ENCODE data around the gene SDCCAG8.

SDCCAG8 gene

DNA sequence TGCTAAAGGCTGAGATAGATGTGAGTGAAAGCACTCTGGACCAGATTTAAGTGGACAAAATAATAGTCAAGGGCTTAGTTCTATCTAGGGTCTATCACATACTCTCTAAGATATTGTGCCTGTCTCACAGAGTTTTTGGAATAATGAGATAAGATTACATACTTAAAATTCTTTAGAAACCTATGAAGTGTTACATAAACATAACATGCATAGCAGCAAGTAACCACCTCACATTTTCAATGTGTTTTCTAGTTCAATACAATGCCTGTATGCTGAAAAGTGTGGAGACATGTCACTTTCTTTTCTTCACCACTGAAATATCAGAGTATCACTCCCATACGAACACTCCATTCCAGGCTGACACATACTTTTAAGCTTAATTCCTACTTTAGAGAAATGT lies 16.2 kb downstream of the SDCCAG8 start:
- H3K27ac ChIP-seq, result no peak overlapping the region
- TF ChIP-seq ZFX (IDR thresholded peaks at IDR 0.05; ENCODE audit: borderline replicate concordance), result no peak
- TF ChIP-seq, protein P1, sequence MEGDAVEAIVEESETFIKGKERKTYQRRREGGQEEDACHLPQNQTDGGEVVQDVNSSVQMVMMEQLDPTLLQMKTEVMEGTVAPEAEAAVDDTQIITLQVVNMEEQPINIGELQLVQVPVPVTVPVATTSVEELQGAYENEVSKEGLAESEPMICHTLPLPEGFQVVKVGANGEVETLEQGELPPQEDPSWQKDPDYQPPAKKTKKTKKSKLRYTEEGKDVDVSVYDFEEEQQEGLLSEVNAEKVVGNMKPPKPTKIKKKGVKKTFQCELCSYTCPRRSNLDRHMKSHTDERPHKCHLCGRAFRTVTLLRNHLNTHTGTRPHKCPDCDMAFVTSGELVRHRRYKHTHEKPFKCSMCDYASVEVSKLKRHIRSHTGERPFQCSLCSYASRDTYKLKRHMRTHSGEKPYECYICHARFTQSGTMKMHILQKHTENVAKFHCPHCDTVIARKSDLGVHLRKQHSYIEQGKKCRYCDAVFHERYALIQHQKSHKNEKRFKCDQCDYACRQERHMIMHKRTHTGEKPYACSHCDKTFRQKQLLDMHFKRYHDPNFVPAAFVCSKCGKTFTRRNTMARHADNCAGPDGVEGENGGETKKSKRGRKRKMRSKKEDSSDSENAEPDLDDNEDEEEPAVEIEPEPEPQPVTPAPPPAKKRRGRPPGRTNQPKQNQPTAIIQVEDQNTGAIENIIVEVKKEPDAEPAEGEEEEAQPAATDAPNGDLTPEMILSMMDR (IDR thresholded peaks at IDR 0.05), result no peak

DNA sequence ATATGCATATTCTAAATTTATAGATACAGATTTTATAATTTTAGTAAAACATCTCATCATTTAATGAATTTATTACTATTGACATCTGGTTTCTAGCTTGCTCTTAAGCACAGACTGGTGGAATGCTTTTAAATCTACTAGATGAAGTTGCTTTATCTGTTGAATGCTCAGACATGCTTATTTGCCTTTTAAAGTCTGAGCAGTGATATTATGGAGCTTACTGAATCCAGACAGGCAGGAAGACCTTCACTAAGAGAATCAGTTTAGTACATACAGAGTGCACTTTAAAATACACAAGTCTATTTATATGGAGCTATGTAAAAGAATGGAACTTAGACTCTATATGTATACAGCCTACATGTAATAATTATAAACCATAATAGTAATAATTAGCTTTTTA lies 16.6 kb downstream of the SDCCAG8 start:
- no peak overlapping the region for H3K27ac ChIP-seq
- TF ChIP-seq, protein P1 (IDR thresholded peaks at IDR 0.05), result no peak
- no peak for TF ChIP-seq ZFX (IDR thresholded peaks at IDR 0.05; ENCODE audit: borderline replicate concordance)

DNA sequence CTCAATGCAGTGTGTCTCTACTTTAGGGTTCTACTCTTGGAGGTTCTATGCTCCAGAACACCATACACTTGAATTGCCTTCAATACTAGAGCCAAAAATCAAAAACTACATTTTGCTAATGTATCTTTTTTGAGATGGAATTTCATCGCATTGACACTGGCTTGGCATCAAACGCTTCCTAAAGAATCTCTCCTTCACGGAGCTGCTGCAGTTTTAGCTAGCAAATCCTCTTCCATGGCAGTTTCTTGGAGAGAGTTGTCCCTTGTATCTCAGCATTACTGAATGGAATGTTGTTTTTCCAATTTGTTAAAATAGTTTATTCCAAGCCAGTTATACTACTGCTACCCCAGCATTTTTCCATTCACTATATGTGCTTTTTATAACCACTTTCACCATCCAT lies 17.7 kb downstream of the SDCCAG8 start:
- TF ChIP-seq, protein P1 (IDR thresholded peaks at IDR 0.05), result no peak
- TF ChIP-seq ZFX (IDR thresholded peaks at IDR 0.05; ENCODE audit: borderline replicate concordance), result no peak
- H3K27ac ChIP-seq, result no peak overlapping the region

DNA sequence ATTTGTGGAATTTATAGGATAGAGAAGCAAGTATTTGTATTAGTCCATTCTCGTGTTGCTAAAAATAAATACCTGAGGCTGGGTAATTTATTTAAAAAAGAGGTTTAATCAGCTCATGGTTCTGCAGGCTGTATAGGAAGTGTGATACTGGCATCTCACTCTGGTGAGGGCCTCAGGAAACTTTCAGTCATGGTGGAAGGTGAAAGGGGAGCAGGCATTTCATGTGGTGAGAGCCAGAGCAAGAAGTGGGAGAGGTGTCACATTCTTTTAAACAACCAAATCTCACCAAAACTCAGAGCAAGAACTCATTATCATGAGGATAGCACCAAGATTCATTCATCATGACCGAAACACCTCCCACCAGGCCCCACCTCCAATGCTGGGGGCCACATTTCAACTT lies 18.1 kb downstream of the SDCCAG8 start:
- no peak overlapping the region for H3K27ac ChIP-seq
- TF ChIP-seq ZFX (IDR thresholded peaks at IDR 0.05; ENCODE audit: borderline replicate concordance), result no peak
- TF ChIP-seq, protein P1 (IDR thresholded peaks at IDR 0.05), result no peak

DNA sequence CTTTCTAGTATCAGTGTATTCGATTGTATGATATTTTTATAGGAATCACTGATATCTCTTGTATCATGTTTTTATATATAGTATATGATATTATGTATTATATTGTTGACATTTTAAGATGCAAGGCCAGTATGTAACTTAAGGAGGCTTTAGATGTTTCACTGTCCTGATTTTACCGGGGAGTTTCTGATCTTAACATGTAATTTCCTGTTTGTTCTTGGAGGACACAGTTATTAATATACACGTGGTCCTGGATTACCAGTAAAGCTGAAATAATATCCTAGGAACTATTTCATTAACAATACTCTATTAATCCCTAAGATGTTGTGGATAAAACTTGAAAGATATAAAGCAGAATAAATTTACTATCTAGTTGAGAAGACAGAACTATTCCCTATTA lies 19.5 kb downstream of the SDCCAG8 start:
- no peak overlapping the region for H3K27ac ChIP-seq
- TF ChIP-seq, protein P1 (IDR thresholded peaks at IDR 0.05), result no peak
- TF ChIP-seq ZFX (IDR thresholded peaks at IDR 0.05; ENCODE audit: borderline replicate concordance), result no peak

DNA sequence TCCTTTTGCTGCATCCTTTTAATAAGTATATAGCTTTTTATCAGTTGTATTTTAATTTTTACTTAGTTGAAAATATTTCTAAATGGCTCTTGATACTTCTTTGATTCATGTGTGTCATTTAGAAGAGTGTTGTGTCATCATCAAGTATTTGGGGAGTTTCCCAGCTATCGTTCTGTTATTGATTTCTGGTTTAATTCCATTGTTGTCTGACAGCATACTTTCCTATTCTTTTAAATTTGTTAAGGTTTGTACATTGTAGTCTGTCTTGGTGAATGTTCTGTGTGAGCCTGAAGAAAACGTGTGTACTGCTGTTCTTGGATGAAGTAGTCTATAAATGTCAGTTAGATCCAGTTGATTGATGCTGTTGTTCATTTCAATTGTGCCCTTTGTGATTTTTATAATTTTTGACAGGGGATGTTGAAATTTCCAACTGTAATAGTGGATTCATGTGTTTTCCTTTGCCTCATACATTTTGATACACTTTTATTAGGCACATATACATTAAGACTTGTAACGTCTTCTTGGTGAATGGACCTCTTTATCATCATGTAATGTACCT lies 24.8 kb downstream of the SDCCAG8 start:
- no peak for TF ChIP-seq ZFX (IDR thresholded peaks at IDR 0.05; ENCODE audit: borderline replicate concordance)
- TF ChIP-seq, protein P1 (IDR thresholded peaks at IDR 0.05), result no peak

DNA sequence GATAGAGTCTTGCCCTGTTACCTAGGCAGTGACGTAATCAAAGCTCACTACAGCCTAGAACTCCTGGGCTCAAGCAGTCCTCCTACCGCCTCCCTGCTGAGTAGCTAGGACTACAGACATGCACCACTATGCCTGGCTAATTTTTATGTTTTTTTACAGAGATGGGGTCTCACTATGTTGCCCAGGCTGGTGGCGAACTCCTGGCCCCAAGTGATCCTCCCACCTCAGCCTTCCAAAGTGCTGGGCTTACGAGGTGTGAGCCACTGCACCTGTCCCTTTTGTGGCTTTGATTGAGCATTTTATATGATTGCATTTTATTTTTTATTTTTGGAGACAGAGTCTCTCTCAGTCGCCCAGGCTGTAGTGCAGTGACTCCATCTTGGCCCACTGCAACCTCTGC lies 25.8 kb downstream of the SDCCAG8 start:
- TF ChIP-seq ZFX (IDR thresholded peaks at IDR 0.05; ENCODE audit: borderline replicate concordance), result no peak
- TF ChIP-seq, protein P1 (IDR thresholded peaks at IDR 0.05), result no peak
- H3K27ac ChIP-seq, result no peak overlapping the region

More for the DNA sequence above, 24.8 kb downstream of the SDCCAG8 start:
- H3K27ac ChIP-seq, result no peak overlapping the region
